NCI-H2196 (cell line): ENCODE measurements around the gene PID1.

Experiments used
- DNase-seq: peaks from one replicate; lab custom pipeline; 2025; ENCODE audit not compliant: unreplicated experiment; lab: John Stamatoyannopoulos, UW

Gene PID1

GRCh38 chr2:229032608-229033234 lies 238.4 kb downstream of the PID1 start:
- no peak for DNase-seq

- DNase-seq: no peak
These were observed 243.6 kb downstream of the PID1 start for GRCh38 chr2:229027353-229028105.

GRCh38 chr2:229025653-229026052 lies 245.4 kb downstream of the PID1 start:
- no peak for DNase-seq

- no peak for DNase-seq
These were observed 248.4 kb downstream of the PID1 start for GRCh38 chr2:229022652-229023051.

GRCh38 chr2:229022071-229022470 lies 249.0 kb downstream of the PID1 start:
- DNase-seq: no peak

GRCh38 chr2:229009816-229010215 lies 261.3 kb downstream of the PID1 start:
- DNase-seq: no peak

GRCh38 chr2:229003256-229003655 lies 267.8 kb downstream of the PID1 start:
- DNase-seq: no peak

GRCh38 chr2:229001196-229001595 lies 269.9 kb downstream of the PID1 start:
- no peak for DNase-seq

GRCh38 chr2:228999326-228999725 lies 271.8 kb downstream of the PID1 start:
- DNase-seq: no peak

- DNase-seq: no peak
These were observed 282.3 kb downstream of the PID1 start for GRCh38 chr2:228988786-228989185.

GRCh38 chr2:228987441-228988155 lies 283.5 kb downstream of the PID1 start:
- DNase-seq: no peak

GRCh38 chr2:228986961-228987360 lies 284.1 kb downstream of the PID1 start:
- no peak for DNase-seq

- DNase-seq: no peak
These were observed 287.4 kb downstream of the PID1 start for GRCh38 chr2:228983700-228984099.

GRCh38 chr2:228974169-228974568 lies 296.9 kb downstream of the PID1 start:
- no peak for DNase-seq
